DND-41 (cell line): ENCODE data around the gene IGSF9.

Experiments
- EZH2 ChIP-seq: IDR thresholded peaks from 3 replicates; pipeline ENCODE4 v1.6.1; 2012; ENCODE audit warnings: borderline replicate concordance, low read depth, mild to moderate bottlenecking, moderate library complexity, low read length, inconsistent platforms; ENCODE audit not compliant: severe bottlenecking
- TF ChIP-seq, protein P1 (sequence below): IDR thresholded peaks from 2 replicates; pipeline ENCODE4 v1.5.1; 2012; ENCODE audit warnings: borderline replicate concordance, low read length, moderate library complexity, mild to moderate bottlenecking; ENCODE audit not compliant: poor library complexity, severe bottlenecking; ENCODE audit errors: extremely low read depth

DNA sequence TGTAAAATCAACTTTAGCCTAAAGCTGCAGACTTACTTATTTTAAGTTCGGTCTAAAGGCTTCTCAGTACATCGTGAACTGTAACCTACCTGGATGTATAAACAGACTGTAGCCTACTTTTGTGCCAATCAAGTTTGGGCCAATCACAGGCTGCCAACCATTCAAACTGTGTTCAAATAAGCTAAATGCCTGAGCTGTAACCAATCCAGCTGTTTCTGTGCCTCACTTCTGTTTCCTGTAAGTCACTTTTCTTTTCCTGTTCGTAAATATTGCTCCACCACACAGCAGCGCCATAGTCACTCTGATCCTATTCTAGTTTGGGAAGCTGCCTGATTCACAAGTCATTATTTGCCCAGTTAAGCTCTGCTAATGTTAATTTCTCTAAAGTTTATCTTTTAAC, 46.1 kb upstream of the IGSF9 start:
- TF ChIP-seq EZH2 = no peak
- TF ChIP-seq, protein P1, sequence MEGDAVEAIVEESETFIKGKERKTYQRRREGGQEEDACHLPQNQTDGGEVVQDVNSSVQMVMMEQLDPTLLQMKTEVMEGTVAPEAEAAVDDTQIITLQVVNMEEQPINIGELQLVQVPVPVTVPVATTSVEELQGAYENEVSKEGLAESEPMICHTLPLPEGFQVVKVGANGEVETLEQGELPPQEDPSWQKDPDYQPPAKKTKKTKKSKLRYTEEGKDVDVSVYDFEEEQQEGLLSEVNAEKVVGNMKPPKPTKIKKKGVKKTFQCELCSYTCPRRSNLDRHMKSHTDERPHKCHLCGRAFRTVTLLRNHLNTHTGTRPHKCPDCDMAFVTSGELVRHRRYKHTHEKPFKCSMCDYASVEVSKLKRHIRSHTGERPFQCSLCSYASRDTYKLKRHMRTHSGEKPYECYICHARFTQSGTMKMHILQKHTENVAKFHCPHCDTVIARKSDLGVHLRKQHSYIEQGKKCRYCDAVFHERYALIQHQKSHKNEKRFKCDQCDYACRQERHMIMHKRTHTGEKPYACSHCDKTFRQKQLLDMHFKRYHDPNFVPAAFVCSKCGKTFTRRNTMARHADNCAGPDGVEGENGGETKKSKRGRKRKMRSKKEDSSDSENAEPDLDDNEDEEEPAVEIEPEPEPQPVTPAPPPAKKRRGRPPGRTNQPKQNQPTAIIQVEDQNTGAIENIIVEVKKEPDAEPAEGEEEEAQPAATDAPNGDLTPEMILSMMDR = no peak
